T-helper 1 cell (primary cell): ENCODE results near the gene ITGB5.

ENCODE experiments used
- DNase-seq, 5 donors: peaks; one replicate each; pipeline ENCODE4 v3.0.0-alpha.2; 2012 to 2020

Gene ITGB5

GRCh38 chr3:124859025-124859424 is 28.1 kb downstream of the ITGB5 start:
- DNase-seq, result no peak

DNA sequence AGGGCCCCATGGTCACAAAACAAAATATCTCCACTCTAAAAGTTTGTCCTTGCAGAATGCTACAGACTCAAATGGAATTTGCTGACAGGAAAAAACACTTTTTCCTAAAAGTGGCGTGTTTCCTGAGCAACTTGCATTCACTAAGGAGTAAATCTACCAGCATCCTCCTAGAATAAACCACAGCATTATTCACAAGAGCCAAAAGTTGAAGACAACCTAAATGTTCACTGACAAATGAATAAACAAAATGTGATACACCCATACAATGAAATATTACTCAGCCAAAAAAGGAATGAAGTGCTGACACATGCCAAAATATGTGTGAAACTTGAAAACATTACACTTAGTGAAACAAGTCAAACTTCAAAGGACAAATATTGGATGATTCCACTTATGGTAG is 28.9 kb downstream of the ITGB5 start:
- DNase-seq, result no peak

- no peak for DNase-seq
These were observed 30.5 kb downstream of the ITGB5 start for GRCh38 chr3:124856677-124857076.

- DNase-seq, result no peak
These were observed 33.2 kb downstream of the ITGB5 start for GRCh38 chr3:124854009-124854408.

DNA sequence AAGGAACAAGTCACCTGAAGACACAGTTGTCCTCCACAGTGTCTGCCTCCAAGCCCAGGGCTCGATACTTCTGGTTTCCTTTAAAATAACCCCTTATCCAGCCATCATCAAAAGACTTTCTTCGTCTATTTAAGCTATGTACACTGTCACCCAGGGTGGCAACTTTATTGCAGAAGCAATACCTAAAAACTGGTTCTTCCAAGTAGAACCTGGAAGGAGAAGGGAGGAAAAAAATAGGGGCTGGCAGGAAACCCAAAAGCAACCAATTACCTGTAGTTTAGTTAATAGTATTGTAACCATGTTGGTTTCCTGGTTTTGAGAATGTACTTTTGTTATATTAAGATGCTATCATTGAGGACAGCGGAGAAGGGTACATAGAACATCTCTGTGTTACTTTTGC is 33.7 kb downstream of the ITGB5 start:
- no peak for DNase-seq

GRCh38 chr3:124851905-124852304 is 35.3 kb downstream of the ITGB5 start:
- no peak for DNase-seq

DNA sequence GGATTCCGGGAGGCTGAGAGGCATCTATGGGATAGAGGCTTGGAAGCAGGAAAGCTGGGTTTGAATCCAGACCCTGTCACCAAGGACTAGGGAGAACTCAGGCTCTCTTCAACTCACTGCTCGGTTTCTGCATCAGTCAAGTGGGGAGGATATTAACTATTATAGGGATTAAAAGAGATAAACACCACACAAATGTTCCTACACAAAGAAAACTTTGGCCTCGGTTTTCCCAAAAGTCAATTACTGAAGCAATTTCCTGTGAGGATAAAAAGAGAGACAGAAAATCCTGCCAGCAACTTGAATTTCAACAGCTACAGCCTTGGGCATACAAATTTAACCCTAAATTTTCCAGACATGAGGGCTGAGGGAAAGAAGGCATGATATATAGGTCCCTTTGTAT is 36.0 kb downstream of the ITGB5 start:
- no peak for DNase-seq

- DNase-seq, result no peak
These were observed 36.5 kb downstream of the ITGB5 start for GRCh38 chr3:124850633-124851032.

DNA sequence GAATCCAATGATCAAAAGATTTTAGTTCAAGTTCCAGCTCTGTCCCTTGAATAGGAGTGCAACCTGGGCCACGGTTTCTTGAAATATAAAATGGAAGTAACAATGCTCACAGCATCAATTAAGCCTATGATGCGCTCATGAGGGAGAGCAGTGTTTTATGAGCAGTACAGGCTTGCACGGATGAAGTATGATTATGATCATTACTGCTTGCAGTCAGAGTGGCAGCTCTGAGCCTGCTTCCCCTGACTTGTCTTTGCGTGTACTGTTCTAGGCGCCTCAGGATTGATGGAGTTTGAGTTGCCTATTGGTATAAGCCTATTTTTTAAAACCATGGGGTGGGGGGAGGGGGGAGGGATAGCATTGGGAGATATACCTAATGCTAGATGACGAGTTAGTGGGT is 37.0 kb downstream of the ITGB5 start:
- no peak for DNase-seq

DNA sequence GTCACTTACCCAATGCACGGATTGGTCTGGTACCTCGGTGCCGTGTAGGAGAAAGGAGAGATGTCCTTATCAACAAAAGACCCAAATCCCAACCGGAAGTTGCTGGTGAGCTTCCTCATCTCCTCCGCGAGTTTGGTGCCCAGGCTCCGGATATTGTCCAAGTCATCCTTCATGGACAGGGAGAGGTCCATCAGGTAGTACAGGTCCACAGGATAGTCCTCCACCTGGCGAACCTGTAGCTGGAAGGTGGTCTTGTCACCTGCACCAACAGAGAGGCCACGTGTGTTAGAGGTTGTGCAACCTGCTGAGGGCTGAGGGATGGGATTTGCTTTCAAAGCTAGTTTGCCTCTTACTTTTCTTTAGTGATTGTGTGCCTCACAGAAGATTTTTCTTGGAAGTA is 38.9 kb downstream of the ITGB5 start:
- no peak for DNase-seq

GRCh38 chr3:124847863-124848262 is 39.3 kb downstream of the ITGB5 start:
- DNase-seq, result no peak

DNA sequence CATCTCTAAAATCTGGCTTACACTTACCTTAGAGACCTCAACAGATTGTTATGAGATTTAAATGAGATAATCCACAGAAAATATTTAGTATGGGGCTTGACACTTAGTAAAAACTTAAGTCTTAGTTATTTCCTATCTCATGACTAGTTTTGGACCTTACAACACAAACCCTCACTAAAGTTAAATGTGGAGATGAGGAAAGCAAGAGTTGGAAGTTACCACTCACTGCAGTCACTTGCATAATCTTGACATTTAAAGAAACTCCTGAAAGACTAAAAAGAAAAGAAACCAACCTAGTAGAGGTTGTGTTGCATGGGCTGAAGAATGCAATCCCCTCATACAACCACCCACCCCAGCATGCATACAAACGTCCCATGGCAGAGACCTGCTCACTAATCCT is 40.1 kb downstream of the ITGB5 start:
- no peak for DNase-seq

DNA sequence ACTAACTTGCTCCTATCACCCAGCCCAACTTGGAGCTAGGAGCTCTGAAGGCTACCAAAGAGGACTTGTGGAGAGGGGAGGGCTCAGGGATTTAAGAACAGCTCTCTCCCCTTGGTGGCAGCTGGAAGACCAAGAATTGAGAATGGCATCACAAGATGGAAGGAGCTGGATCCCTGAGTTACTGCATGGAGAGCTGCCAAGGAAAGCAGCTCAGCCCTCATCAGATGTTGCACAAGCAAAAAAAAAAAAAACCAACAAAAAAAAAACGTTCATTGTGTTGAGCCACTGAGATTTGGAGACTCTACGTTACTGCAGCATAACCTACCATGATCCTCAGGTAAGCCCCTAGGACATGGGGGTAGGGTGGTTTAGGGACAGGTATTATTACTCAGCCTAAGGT is 41.0 kb downstream of the ITGB5 start:
- no peak for DNase-seq

- no peak for DNase-seq
These were observed 41.8 kb downstream of the ITGB5 start for GRCh38 chr3:124845406-124845805.

- DNase-seq, result no peak
These were observed 43.5 kb downstream of the ITGB5 start for GRCh38 chr3:124843506-124844177.

- DNase-seq, result no peak
These were observed 44.1 kb downstream of the ITGB5 start for GRCh38 chr3:124843047-124843446.

DNA sequence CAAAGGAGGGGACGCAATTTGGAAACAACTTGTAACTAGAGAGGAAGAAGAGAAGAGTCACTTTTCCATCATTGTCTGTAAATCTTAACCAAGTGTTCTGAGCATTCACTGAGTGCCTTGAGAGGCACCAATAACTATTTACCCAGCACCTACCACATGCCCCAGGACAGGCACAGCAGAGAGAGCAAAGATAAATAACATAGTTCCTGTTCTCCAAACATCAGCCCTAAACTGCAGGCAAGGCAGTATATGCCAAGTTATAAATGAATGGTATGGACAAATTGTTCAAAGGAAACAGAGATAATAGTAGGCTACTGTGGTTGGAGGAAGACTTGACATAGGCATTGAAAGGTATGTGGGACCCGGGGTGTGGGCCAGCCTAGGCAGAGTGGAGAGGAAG is 45.6 kb downstream of the ITGB5 start:
- no peak for DNase-seq

DNA sequence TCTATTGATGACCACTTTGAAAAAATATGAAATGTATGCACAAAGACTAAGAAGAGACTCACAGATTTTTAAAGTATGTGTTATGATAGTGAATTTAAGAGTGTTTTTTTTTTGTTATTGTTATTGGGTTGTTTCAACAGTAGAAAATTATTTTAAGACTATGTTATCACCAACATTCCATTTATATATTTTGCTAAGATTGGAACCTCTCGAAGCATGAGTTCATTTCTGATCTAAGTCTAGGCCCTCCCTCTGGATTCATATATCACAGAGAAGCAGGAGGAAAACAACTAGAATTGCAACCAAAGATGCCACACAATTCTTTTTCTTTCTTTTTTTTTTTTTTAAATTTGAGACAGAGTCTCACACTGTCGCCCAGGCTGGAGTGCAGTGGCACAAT is 46.8 kb downstream of the ITGB5 start:
- DNase-seq, result no peak

DNA sequence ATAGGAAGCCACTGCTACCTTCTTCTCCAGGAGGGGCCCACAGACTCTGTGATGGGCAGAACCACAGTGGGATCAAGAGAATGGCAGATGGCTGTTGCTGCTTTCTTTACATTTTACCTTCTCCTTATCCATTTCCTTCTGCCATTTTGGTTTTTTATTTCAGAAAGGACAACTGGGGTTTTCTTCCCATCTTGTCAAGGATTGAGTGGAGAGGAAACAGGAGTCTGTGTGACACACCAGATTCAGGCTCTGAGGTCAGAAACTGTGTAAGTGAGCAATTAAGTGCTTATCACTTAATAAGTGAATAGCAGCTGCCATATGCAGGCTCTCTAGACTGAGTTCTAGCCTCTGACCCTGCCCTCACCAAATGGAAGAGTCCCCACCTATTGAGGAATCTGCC is 47.3 kb downstream of the ITGB5 start:
- DNase-seq, result no peak

DNA sequence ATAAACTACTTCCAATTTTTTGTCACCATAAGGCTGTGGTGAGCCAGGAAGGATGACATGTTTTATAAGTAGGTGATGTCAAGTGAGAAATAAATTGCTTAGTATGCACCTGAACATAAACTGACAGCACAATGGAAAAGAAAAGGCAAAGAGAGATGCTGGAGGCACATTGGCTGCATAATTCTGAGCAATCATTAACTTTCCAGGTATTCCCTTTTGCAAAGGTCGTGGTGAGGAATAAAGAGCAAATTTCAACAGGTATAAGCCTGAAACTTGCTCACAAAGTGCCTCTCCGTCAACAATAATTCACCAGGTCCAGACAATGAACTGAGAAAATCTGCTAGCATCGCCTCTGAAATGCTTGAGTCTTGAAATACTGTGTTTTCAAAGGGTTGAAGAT is 48.2 kb downstream of the ITGB5 start:
- DNase-seq, result no peak

- no peak for DNase-seq
These were observed 49.4 kb downstream of the ITGB5 start for GRCh38 chr3:124837730-124838186.

DNA sequence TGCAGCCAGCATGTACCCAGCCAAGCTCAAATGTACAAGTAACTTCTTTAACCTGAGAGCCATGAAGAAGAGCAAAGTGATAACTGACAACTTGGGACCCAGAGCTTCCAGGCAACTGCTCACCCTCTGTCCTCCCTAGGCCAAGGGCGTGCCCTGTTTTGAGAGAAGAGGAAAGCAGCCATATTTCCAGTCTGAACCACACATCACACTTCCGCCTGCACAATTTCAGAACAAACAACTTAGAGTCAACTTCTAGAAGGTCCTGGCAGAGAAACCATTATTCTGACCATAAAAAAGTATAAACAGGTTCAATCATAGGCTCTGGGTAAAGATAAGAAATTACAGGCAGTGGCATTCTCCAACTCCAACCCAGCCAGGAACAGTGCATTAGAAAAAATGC is 50.1 kb downstream of the ITGB5 start:
- DNase-seq, result no peak

DNA sequence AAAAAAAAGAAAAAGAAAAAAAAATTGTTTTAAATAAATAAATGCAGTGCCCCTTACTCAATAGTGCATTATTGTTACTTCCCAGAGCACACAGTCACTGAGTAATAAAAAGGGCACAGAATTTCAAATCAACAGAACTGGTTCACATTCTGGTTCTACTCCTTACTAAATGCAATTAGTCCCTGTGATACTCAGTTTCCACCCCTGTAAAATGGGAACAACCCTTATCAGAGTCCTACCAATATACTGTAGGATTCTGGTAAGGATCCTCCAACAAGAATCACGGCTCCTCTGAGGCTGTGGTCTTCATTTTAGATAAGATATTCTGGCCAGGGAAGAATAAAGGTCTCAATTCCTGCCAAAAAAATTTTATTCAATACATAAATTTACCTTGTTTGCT is 50.7 kb downstream of the ITGB5 start:
- no peak for DNase-seq

- DNase-seq, result peak in 4 of 5 donors; percentile 17 to 71 (median 35)
These were observed 52.1 kb downstream of the ITGB5 start for GRCh38 chr3:124834723-124835718.
